NCI-H345 (cell line): ENCODE data around the gene STX8.
"Not testable (repeated sequence)": the region's sequence is repeated elsewhere in the genome, so short reads cannot be mapped to it uniquely, and the experiment has no call there.

Experiments
- DNase-seq: peaks from one replicate; lab custom pipeline; 2025; lab: John Stamatoyannopoulos, UW

The STX8 gene

GRCh38 chr17:9339958-9340357 lies 235.7 kb downstream of the STX8 start:
- DNase-seq: no peak

GRCh38 chr17:9339482-9339881 lies 236.1 kb downstream of the STX8 start:
- DNase-seq: not testable (repeated sequence)

- no peak for DNase-seq
Observed at GRCh38 chr17:9336817-9337216, 238.8 kb downstream of the STX8 start.

GRCh38 chr17:9334536-9335446 lies 240.8 kb downstream of the STX8 start:
- no peak for DNase-seq

GRCh38 chr17:9332132-9332494 lies 243.5 kb downstream of the STX8 start:
- no peak for DNase-seq

GRCh38 chr17:9331279-9332131 lies 244.1 kb downstream of the STX8 start:
- DNase-seq: no peak

- DNase-seq: no peak
Observed at GRCh38 chr17:9330611-9331271, 244.9 kb downstream of the STX8 start.

- no peak for DNase-seq
Observed at GRCh38 chr17:9330141-9330540, 245.5 kb downstream of the STX8 start.

- DNase-seq: no peak
Observed at GRCh38 chr17:9329251-9329921, 246.2 kb downstream of the STX8 start.

GRCh38 chr17:9324864-9325263 lies 250.8 kb downstream of the STX8 start:
- no peak for DNase-seq

GRCh38 chr17:9322326-9322725 lies 253.3 kb downstream of the STX8 start:
- no peak for DNase-seq

GRCh38 chr17:9321890-9322289 lies 253.7 kb downstream of the STX8 start:
- DNase-seq: no peak

GRCh38 chr17:9315360-9315759 lies 260.3 kb downstream of the STX8 start:
- DNase-seq: no peak

- DNase-seq: no peak
Observed at GRCh38 chr17:9313346-9313745, 262.3 kb downstream of the STX8 start.

- no peak for DNase-seq
Observed at GRCh38 chr17:9309216-9309615, 266.4 kb downstream of the STX8 start.

- no peak for DNase-seq
Observed at GRCh38 chr17:9308069-9308468, 267.6 kb downstream of the STX8 start.

GRCh38 chr17:9307313-9307998 lies 268.2 kb downstream of the STX8 start:
- DNase-seq: no peak

GRCh38 chr17:9306086-9306485 lies 269.5 kb downstream of the STX8 start:
- DNase-seq: no peak

GRCh38 chr17:9299695-9300094 lies 275.9 kb downstream of the STX8 start:
- no peak for DNase-seq

- DNase-seq: no peak
Observed at GRCh38 chr17:9298776-9299295, 276.8 kb downstream of the STX8 start.

GRCh38 chr17:9298135-9298534 lies 277.5 kb downstream of the STX8 start:
- DNase-seq: no peak
